GM19035 (cell line): ENCODE data around the gene MEGF9.
"Not testable (repeated sequence)": the region's sequence is repeated elsewhere in the genome, so short reads cannot be mapped to it uniquely, and the experiment has no call there.

Source experiments
- ATAC-seq: cut with Tn5 transposase; IDR thresholded peaks from one replicate; pipeline ENCODE4 v1.9.1; 2021; ENCODE audit not compliant: unreplicated experiment

The MEGF9 gene

GRCh38 chr9:120714088-120714845, at the start of gene MEGF9:
TSS of gene MEGF9 (minus strand) at chr9:120714470. CDS start at chr9:120714358, 112 bp downstream.
- peak; percentile 96 for ATAC-seq

DNA sequence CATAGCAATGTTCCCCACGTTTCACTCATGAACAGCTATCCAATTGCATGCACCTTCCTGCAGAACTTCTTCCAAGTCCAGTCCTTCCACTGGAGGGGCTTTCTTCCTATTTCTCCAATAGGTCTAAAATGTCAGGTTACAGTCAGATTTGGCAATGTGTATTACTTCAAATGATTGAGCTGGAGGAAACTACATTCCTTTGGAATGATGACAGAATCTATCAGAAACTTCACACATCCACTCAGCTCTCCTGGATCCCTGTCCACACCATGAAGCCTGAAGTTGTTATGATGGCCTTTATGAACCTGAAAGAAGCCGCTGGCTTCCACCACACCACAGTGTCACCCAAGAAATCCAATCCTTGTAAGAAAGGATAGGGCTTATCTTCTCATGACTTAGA, 46.7 kb upstream of the MEGF9 start:
- ATAC-seq, result no peak

DNA sequence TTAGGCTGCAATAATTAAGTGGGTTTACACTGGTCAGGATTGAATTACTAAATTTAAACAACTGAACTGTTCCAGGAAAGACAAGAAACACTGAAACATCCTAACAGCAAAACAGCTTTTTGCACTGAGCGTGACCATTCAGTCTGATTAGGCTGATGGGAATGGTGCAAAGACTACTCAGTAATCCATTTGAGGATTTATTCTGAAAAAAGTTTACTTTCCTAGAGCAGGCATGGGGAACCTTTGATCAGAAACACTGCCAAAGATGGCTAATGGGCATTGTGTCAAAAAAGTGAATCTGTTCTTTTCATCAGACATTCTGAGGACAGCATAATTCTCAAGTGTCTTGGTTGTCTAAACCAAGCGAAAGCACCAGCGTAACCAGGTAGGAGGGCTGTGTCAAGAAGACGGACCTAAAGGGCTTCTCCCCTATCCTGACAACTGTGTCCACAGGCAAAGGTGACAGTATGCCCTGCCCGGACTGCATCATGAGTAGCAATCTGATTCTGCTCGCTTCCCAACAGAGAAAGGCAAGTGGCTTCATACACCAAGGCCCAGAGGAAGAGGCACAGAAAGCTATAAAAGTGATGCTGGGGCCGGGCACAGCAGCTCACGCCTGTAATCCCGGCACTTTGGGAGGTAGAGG, 45.6 kb upstream of the MEGF9 start:
- ATAC-seq, result no peak

GRCh38 chr9:120758544-120758943, 44.3 kb upstream of the MEGF9 start:
- no peak for ATAC-seq

- ATAC-seq, result no peak
Measured at GRCh38 chr9:120757026-120757913, 43.0 kb upstream of the MEGF9 start.

DNA sequence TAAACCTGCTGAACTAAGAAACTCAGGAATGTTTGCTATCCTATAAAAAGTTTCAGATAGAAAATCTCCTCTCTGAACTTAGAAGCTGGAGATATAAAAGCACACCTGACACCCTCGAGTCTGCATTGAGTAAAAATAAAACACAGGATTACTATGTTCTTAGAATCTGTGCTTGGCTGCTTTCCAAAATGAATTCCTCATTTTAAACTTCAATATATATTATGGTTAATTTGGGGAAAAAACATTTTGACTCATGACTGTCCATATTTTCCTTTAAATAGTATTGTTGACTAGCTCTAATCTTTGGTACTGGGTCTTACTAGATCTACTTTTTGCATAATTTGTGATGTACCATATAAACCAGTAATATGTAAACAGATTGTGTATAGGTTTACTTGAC, 42.3 kb upstream of the MEGF9 start:
- no peak for ATAC-seq

DNA sequence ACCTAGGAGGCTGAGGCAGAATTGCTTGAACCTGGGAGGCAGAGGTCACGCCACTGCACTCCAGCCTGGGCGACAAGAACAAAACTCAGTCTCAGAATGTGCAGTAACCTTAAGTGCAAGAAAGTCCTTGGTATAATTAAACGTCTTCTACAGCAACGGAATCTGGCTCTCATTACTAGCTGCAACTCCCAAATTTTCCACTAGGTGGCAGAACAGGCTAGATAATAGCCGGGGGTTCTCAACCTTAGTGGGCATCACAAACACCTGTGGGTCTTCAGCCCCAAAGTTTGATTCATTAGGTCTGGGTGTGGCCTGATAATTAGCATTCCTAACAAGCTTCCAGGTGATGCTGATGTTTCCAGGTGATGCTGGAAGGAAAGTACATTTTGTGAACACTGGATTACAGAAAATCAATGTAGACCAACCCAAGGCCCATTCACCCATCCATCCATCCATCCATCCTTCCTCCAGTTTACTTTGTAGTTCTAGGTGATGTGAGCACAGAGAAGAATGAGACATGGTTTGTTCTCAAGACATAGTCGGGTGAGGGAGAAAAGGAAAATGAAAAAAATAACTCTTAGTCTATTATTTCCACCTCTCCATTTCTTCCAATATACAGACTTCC, 41.7 kb upstream of the MEGF9 start:
- ATAC-seq, result no peak

GRCh38 chr9:120755044-120755443, 40.8 kb upstream of the MEGF9 start:
- peak; percentile 66 for ATAC-seq

GRCh38 chr9:120750421-120750820, 36.2 kb upstream of the MEGF9 start:
- no peak for ATAC-seq

GRCh38 chr9:120746366-120746765, 32.1 kb upstream of the MEGF9 start:
- not testable (repeated sequence) for ATAC-seq

- no peak for ATAC-seq
Measured at GRCh38 chr9:120745278-120745677, 31.0 kb upstream of the MEGF9 start.

DNA sequence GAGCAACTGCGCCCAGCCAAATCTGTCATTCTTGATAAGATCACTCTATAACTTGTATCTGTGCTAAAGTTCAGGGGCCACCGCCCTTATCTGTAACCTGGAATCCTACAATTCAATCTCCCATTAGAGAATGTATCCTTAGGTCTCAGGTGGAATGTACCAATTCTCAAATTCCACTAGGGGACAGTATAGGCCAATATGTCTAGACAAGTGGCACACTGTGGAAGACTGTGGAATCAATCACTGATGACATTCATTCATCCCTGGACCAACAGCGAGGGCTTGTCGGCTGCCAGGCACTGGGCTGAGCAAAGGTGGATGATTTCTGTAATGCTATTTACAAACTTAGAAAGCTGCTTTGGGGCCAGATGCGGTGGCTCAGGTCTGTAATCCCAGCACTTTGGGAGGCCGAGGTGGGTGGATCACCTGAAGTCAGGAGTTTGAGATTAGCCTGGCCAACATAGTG, 28.7 kb upstream of the MEGF9 start:
- ATAC-seq, result no peak

DNA sequence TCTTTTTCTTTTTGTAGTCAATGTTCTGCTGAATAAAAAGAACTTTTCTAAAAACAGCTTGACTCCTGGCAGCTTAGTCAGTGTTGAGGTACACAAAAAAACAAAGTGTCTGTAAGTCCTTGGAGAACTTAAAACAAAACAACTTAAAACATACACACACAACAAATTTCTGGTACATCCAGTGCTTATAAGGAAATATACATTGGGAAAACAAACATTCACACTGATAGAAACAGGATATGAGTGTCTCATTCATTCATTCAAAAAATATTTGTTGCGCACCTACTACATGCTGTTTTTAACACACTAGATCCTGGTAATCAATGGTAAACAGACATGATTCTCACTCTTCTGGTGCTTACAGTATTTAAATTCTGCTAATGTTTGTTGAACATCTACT, 27.4 kb upstream of the MEGF9 start:
- ATAC-seq, result no peak

GRCh38 chr9:120741191-120741590, 26.9 kb upstream of the MEGF9 start:
- no peak for ATAC-seq

- ATAC-seq, result no peak
Measured at GRCh38 chr9:120740132-120740531, 25.9 kb upstream of the MEGF9 start.

DNA sequence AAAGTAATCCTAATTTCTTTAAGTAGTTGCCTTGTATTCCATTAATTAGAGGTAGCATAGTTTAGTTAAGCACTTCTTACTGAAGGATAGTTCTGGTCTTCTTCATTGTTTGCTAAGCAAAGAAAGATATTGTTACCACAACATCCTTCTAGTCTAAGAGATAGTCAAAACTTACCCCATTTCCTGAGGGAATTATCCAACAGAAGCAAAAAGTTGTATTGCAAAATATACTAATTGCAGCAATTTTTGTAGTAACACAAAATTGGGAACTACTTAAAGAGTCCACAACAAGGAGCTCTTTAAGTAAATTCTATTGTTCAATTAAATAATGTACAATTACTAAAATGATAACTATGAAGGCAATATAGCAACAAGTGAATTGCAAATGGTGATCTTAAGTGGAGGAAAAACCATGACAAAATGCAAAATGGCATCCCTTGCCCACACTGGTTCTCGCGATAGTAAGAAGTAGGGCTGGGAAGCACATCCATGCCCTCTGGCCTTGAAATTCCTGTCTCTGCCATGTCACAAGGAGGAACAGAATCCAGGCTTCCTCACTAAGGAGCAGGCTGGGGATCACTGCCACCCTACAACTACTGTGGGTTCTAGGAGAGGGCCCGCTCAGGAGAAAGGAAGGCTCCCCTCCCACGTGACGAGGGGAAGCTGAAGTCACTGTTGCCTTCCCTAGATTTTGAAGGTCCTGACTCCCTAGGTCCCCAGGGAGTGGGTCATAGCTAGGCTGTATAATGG, 23.3 kb upstream of the MEGF9 start:
- ATAC-seq, result no peak

GRCh38 chr9:120736881-120737280, 22.6 kb upstream of the MEGF9 start:
- no peak for ATAC-seq

- ATAC-seq, result no peak
Measured at GRCh38 chr9:120735415-120736126, 21.3 kb upstream of the MEGF9 start.

- no peak for ATAC-seq
Measured at GRCh38 chr9:120734607-120735410, 20.5 kb upstream of the MEGF9 start.
